Keratinocyte (primary cell): ENCODE data around the gene CIROP.

Experiments used
- EZH2 ChIP-seq: IDR thresholded peaks from one replicate; pipeline ENCODE4 v1.6.1; 2012; ENCODE audit warnings: inconsistent platforms, mild to moderate bottlenecking, low read length, moderate library complexity
- TF ChIP-seq, protein P1 (sequence below), 3 experiments: IDR thresholded peaks in 1 of 3; conservative IDR thresholded peaks in 1 of 3; optimal IDR thresholded peaks in 1 of 3; 2 replicates in 2 of 3; 3 replicates in 1 of 3; pipeline versions ENCODE3 to v1.5.1; 2011; ENCODE audit warnings: low read length in 3 of 3, mild to moderate bottlenecking in 3 of 3, moderate library complexity in 2 of 3, control low read depth in 1 of 3, inconsistent platforms in 1 of 3; ENCODE audit not compliant: insufficient read depth in 2 of 3; ENCODE audit errors: extremely low read depth in 1 of 3

DNA sequence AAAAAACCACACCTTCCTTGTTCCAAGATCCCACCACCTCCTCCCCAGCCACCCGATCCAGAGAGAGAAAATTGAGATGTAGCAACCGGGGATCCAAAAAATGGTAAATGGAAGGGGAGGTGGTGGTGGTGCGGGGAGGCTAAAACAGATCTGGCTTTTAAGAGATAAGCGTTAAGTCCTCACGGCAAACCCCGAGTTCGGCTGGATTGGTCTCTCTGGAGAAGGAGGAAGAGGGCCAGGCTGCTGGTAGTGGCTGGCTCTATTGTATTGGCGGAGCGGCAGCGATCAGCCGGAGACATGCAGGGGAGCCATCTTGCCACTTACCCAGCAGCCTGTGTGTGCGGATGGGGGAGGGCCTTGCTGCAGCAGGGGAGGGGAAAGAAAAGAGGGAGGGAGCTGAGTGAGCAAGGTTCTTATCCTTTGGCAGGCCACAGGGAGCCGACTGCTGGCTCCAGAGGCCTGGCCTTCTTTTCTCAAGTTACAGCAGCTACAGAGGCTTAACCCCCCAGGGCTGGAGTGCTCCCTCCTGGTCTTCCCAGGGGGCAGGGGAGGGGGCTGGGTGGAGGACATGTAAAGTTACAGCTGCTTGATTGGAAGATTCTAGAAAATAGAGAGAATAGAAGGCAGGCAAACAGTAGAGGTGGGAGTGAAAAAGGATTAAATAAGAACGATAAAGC is 33.4 kb downstream of the CIROP start:
- TF ChIP-seq, protein P1, sequence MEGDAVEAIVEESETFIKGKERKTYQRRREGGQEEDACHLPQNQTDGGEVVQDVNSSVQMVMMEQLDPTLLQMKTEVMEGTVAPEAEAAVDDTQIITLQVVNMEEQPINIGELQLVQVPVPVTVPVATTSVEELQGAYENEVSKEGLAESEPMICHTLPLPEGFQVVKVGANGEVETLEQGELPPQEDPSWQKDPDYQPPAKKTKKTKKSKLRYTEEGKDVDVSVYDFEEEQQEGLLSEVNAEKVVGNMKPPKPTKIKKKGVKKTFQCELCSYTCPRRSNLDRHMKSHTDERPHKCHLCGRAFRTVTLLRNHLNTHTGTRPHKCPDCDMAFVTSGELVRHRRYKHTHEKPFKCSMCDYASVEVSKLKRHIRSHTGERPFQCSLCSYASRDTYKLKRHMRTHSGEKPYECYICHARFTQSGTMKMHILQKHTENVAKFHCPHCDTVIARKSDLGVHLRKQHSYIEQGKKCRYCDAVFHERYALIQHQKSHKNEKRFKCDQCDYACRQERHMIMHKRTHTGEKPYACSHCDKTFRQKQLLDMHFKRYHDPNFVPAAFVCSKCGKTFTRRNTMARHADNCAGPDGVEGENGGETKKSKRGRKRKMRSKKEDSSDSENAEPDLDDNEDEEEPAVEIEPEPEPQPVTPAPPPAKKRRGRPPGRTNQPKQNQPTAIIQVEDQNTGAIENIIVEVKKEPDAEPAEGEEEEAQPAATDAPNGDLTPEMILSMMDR (optimal IDR thresholded peaks at IDR 0.05 in 1 of 3, IDR thresholded peaks at IDR 0.05 in 1 of 3, conservative IDR thresholded peaks at IDR 0.05 in 1 of 3; ENCODE audit: extremely low read depth in 1 of 3, insufficient read depth in 2 of 3, low read length in 3 of 3): no peak
- no peak for TF ChIP-seq EZH2
